Measurements from ENCODE around the gene HGF. TPM values are rescaled to one million over a fixed set of nuclear protein-coding genes. Genes with fewer than 3 reads are reported as not detected.

The HGF gene
- polyA plus RNA-seq, 1 of the 3 experiments (the other 2 are of a cell fraction), result 1.5 TPM

- no peak for TF ChIP-seq TEAD4 (IDR thresholded peaks at IDR 0.05; ENCODE audit: borderline replicate concordance, insufficient read depth)
- no peak for TF ChIP-seq PBX3 (IDR thresholded peaks at IDR 0.05)
- no peak for TF ChIP-seq SIN3A (IDR thresholded peaks at IDR 0.05; ENCODE audit: borderline replicate concordance, low read depth, low read length)
- no peak for TF ChIP-seq IRF3 (IDR thresholded peaks at IDR 0.05; ENCODE audit: low read depth, low read length)
These were observed 18.4 kb upstream of the HGF start (continued) for GRCh38 chr7:81788246-81788645.

GRCh38 chr7:81783818-81784217 is 14.0 kb upstream of the HGF start:
- no peak overlapping the region for H3K4me2 ChIP-seq
- no peak overlapping the region for H3K9ac ChIP-seq
- no peaks in the 10 kb centered on the region for H3K36me3 ChIP-seq (replicated peaks in 1 of 2; ENCODE audit: control insufficient read depth in 1 of 2, insufficient read depth in 2 of 2, low read length in 1 of 2)
- H3F3A ChIP-seq (replicated peaks; ENCODE audit: insufficient read depth), result no peaks in the 10 kb centered on the region
- H3K79me2 ChIP-seq (ENCODE audit: insufficient read depth), result no peaks in the 10 kb centered on the region
- POLR2A ChIA-PET, result no interaction called here
- no peak overlapping the region; a peak in 1 of 4 replicates for H3K27ac ChIP-seq (ENCODE audit: low read depth in 2 of 2, low read length in 1 of 2)
- no peak overlapping the region for H2AFZ ChIP-seq (ENCODE audit: low read depth)
- no peak overlapping the region for H3K4me3 ChIP-seq (ENCODE audit: low read depth in 2 of 2, low read length in 1 of 2)
- H3K27me3 ChIP-seq (ENCODE audit: insufficient read depth), result no peaks in the 10 kb centered on the region
- H3K9me3 ChIP-seq, result no peaks in the 10 kb centered on the region
- H4K20me1 ChIP-seq (ENCODE audit: insufficient read depth), result no peaks in the 10 kb centered on the region
- H3K9me2 ChIP-seq, result no peaks in the 10 kb centered on the region
- TF ChIP-seq SIN3A (IDR thresholded peaks at IDR 0.05; ENCODE audit: borderline replicate concordance, low read depth, low read length), result no peak
- TF ChIP-seq NRF1 (IDR thresholded peaks at IDR 0.05; ENCODE audit: low read depth, low read length), result no peak
- no peak for TF ChIP-seq REST (IDR thresholded peaks at IDR 0.05; ENCODE audit: low read depth, low read length)
- TF ChIP-seq RCOR1 (IDR thresholded peaks at IDR 0.05; ENCODE audit: low read length), result no peak
- no peak for TF ChIP-seq FOXJ3 (CRISPR knock-in tag; IDR thresholded peaks at IDR 0.05)
- no peak for TF ChIP-seq MXI1 (IDR thresholded peaks at IDR 0.05; ENCODE audit: low read depth, low read length)
- no peak for TF ChIP-seq PBX3 (IDR thresholded peaks at IDR 0.05)
- TF ChIP-seq RXRA (IDR thresholded peaks at IDR 0.05; ENCODE audit: borderline replicate concordance, low read depth), result no peak
- no peak for TF ChIP-seq ZBTB33 (IDR thresholded peaks at IDR 0.05; ENCODE audit: borderline replicate concordance, low read depth)
- no peak for DNase-seq
- CTCF ChIA-PET, result interaction anchor here (1.0 kb wide), 1 partner anchor 128 kb away, joined by 3 read pairs; no protein-coding TSS in a partner anchor
- peaks cover 0 to 2% of the 10 kb centered on the region in 2 experiments; a peak in 2 of 4 replicates for H3K4me1 ChIP-seq (ENCODE audit: control insufficient read depth in 1 of 2, insufficient read depth in 2 of 2, low read depth in 1 of 2, low read length in 1 of 2)

Measured in SK-N-SH (cell line).